Measurements from ENCODE around the gene TMEM94. TPM values are rescaled to one million over a fixed set of nuclear protein-coding genes. Genes with fewer than 3 reads are reported as not detected.
A peak's percentile ranks its signal among the peaks of the same experiment; 100 is the strongest.

The TMEM94 gene
- total and polyA plus RNA-seq, 2 of the 13 experiments (the other 11 are each of a cell fraction or from before 2014, with no cell fraction given): 32.6 to 134 TPM

GRCh38 chr17:75526555-75527270, 70.3 kb downstream of the TMEM94 start (continued):
- peak; percentile 57; the same call in 1 of the 2 replicates for TF ChIP-seq ZNF460 (CRISPR knock-in tag; IDR thresholded peaks at IDR 0.05; ENCODE audit: borderline replicate concordance)
- peak; percentile 7 for TF ChIP-seq ZNF18 (CRISPR knock-in tag; IDR thresholded peaks at IDR 0.05; ENCODE audit: insufficient replicate concordance)
- TF ChIP-seq NFAT5 (CRISPR knock-in tag; IDR thresholded peaks at IDR 0.05): no peak
- peak; percentile 78; the same call in 1 of the 2 replicates for TF ChIP-seq ZNF230 (CRISPR knock-in tag; IDR thresholded peaks at IDR 0.05)
- peak; percentile 6; the same call in 1 of the 2 replicates for TF ChIP-seq HNF1B (CRISPR knock-in tag; IDR thresholded peaks at IDR 0.05)
- TF ChIP-seq ZNF781 (CRISPR knock-in tag; IDR thresholded peaks at IDR 0.05; ENCODE audit: borderline replicate concordance, not compliant biosample characterization): peak; percentile 72
- 0 out of 2 replicates have a peak, but pooled peaks have one; percentile 14 for TF ChIP-seq DMAP1 (CRISPR knock-in tag; IDR thresholded peaks at IDR 0.05)
- peak; percentile 81; the same call in 1 of the 2 replicates for TF ChIP-seq ZNF678 (CRISPR knock-in tag; IDR thresholded peaks at IDR 0.05)
- TF ChIP-seq ZNF558 (CRISPR knock-in tag; IDR thresholded peaks at IDR 0.05; ENCODE audit: borderline replicate concordance): no peak
- TF ChIP-seq SALL1 (CRISPR knock-in tag; IDR thresholded peaks at IDR 0.05): peak; percentile 16; the same call in 1 of the 2 replicates
- TF ChIP-seq FOSL2 (CRISPR knock-in tag; IDR thresholded peaks at IDR 0.05): peak; percentile 72
- peak in 1 of 2 experiments; percentile 45; a peak in 1 of 4 replicates for TF ChIP-seq HMGXB4 (CRISPR knock-in tag; IDR thresholded peaks at IDR 0.05; ENCODE audit: borderline replicate concordance in 1 of 2, low read depth in 1 of 2)
- no peak for TF ChIP-seq U2AF2 (IDR thresholded peaks at IDR 0.05; ENCODE audit: low read depth, low read length)

Data from HepG2 (cell line).